ENCODE measurements around the gene SUDS3.
A peak's percentile ranks its signal among the peaks of the same experiment; 100 is the strongest.

Gene SUDS3

DNA sequence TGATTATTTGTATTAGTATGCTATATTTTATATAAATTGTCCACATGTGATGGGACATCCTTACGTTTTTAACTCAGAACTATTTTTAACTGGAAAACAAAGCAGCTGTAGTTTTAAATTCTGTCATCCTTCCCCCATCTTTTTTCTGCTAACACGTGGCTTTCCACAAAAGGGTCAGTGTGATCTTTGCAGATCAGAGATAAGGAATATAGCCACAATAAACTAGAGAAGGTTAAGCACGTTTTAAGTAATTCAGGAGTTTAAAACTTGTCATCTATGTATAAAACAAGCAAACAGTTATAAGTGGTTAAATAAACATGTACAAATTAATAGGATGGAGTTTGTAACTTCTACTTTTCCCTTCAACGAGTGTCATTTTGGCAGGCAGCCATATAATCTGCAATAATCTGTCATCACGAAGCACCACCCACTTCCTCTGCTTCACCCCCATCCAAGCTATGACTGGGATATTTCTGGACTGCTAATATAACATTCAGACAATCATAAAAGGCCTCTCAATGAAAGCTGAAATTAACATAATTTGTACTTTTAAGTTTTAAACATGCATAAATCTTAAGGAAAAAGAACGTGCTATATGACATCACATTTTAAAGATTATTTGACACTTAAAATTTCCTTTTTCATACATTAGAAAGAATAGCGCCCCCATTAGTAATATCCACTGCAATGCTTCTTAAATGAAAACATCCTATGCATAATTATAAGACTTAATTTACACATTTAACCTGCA is 18.9 kb upstream of the SUDS3 start:
- DNase-seq, result peak; percentile 17

- DNase-seq, result no peak
Measured at GRCh38 chr12:118358008-118358359, 18.4 kb upstream of the SUDS3 start.

GRCh38 chr12:118358612-118359540 is 17.5 kb upstream of the SUDS3 start:
- DNase-seq, result no peak

GRCh38 chr12:118359541-118359915 is 16.8 kb upstream of the SUDS3 start:
- no peak for DNase-seq

DNA sequence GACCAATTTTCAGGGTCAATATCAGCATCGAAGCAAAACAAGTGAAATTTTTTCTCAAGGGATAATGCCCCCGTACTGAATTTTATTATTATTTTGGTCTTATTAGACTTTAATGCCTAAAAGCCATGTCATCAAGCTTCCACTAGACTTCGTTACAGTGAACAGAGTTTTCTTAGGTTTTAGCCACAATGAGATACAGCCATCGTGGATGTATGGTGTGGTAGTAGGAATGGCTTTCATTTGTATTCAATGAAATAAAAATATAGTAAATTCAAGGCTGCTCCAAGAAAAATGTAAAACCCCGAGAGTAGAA is 15.3 kb upstream of the SUDS3 start:
- no peak for DNase-seq

DNA sequence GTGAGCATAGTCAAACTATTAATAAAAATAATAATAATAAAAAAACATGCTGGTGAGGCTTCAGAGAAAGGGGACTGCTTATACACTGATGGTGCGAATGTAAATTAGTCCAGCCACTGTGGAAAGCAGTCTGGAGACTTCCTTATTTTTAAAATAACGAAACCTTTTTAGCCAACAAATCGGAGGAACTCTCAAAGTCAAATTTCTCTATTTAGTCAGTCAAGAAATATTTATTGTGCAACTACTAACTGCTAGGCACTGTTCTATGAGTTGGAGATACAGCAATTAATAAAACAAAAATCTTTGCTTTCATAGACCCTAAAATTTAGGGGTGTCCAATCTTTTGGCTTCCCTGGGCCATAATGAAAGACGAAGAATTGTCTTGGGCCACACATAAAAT is 14.5 kb upstream of the SUDS3 start:
- DNase-seq, result no peak

DNA sequence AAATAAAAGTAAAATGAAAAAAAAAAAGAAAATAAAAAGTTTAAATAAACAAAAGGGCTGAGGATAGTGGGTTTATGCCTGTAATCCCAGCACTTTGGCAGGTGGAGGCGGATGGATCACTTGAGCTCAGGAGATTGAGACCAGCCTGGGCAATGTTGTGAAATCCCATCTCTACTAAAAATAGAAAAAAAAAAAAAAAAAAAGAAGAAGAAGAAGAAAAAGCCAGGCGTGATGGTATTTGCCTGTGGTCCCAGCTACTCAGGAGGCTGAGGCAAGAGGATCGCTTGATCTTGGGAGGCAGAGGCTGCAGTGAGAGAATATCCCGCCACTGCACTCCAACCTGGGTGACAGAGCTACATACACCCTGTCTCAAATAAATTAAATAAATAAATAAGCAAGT is 7.5 kb upstream of the SUDS3 start:
- no peak for DNase-seq

GRCh38 chr12:118370601-118371000 is 5.8 kb upstream of the SUDS3 start:
- DNase-seq, result peak; percentile 53

DNA sequence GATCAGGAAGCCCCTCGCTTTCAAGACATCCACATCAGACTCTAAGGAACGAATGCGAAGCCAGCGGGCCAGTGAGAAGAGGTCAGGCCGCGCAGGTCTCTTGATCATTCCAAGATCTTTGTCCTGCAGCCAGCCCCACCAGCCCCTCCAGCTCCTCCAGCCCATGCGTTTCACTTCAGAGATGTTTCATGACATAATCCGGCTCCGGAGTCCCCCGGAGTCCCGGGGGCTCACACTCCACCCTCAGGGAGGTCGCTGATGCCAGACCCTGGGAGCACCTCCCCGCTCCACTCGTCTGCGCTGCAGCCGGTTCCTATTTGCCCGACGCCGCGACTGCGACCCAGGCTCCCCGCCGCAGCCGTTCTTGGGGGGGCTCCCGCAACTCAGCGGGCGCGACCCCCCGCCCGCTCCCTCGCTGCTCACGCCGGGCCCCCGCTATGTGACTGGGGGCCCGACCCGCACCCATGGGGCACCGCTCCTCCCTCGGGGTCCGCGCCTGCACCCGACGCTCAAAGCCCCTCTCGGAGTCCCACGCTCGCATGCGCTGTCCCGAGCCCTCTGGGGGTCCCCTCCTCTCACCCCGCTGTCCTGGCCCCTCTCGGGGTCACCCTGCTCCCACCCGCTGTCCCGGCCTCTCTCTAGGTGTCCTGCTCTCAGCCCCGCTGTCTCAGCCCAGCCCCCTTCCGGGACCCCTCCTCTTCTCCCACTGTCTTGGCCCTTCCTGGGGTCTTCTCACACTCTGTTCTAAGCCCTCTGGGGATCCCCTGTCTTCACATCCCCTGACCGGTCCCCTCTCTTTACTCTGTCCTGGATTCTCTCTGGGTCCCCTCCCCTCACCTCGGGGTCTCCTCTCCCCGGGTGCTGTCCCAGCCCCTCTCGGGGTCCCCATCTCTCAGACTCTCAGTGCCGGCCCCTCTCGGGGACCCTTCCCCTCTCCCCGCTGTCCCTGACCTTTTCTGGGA is 4.8 kb upstream of the SUDS3 start:
- DNase-seq, result peak; percentile 54

DNA sequence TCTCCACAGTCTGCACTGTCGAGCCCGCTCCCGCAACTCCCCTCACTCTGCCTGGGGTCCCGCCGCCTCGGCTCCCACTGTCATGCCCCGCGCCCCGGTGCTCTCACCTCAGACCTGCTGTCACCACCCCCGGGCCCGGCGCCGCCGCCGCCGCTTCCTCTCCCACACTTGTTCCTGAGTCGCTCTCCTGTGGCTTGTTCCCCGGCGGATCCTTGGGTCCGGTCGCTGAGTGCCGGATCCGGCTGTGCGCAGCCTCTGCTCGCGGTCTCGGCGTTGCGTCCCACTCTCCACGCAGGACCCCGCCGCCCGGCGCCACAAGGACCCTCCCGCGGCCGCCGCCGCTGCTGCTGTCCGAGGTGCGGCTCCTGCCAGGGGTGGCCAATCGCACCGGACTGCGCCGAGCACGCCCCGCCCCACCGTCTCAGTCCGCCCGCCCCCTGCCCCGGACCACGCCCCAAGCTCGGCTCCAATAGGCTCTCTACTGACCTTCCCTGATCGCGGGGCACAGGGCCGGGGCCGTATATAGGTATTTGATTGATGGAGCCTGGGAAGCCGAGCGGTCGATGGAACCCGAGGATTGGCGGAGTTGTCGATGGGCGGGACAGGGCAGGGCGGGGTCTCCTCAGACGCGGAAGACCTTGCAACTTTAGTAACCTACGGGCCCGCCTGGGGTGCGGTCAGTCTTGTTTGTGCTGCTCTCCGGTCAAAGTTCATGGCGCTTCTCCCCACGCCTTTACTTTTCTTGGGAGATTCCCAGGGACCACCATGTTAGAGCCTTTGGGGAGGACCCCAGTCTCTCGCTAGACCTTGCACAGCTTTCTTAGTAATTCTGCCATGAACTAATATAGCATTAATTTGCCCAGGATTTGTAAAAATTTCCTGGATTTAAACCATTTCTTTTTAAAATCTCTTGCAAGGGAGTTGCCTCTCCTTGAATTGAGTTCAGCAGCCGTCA is 3.5 kb upstream of the SUDS3 start, which contains the start of gene TAOK3:
Gene TAOK3 (minus strand): TSS at position 367 of the 955 bp plus-strand sequence. CDS start 117,340 bp downstream, outside the sequence.
- peak; percentile 99 for DNase-seq

DNA sequence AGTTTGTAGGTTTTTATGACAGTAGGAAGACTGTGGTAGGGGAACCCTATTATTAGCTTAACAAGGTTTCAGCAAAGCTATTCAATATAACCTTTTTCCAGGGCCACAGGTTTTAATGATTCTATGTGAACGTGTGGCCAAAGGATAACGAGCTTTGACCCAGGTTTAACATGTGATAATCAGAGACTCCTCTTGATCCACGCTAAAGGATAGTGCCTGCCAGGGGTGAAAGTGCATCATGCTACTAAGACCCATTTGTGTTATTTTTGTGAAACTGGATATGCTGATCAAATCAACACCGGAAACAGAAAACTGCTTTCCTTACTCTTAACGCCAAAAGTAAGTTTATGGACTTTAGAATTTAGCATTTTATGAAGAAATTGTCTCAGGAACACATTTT is 2.7 kb upstream of the SUDS3 start:
- DNase-seq, result peak; percentile 16

DNA sequence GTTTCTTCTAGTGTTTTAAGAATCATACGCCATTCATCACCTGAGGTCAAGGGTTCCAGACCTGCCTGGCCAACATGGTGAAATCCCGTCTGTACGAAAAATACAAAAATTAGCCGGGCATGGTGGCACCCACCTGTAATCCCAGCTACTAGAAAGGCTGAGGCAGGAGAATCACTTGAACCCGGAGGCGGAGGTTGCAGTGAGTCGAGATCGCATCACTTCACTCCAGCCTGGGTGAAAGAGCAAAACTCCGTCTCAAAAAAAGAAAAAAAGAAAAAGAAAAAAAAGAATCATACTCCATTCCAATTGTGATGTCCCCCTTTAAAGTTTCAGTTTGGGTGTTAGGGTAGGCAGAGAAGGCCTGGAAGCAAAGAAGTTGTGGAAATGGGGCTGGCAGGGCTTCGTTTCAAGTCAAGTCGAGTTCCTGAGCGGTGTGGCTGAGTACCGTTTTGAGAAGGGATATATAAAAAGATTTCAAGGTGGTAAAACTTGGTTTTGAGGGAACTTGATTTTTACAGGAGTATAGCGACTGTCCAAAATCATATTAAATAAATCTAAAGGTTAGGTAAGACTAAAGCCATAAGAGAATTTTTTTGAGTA is 2.1 kb upstream of the SUDS3 start:
- DNase-seq, result no peak

GRCh38 chr12:118374909-118375308 is 1.4 kb upstream of the SUDS3 start:
- DNase-seq, result no peak

- DNase-seq, result no peak
Measured at GRCh38 chr12:118375348-118375747, 1.0 kb upstream of the SUDS3 start.

- DNase-seq, result peak; percentile 35
Measured at GRCh38 chr12:118377021-118377883, 897 bp downstream of the SUDS3 start.

DNA sequence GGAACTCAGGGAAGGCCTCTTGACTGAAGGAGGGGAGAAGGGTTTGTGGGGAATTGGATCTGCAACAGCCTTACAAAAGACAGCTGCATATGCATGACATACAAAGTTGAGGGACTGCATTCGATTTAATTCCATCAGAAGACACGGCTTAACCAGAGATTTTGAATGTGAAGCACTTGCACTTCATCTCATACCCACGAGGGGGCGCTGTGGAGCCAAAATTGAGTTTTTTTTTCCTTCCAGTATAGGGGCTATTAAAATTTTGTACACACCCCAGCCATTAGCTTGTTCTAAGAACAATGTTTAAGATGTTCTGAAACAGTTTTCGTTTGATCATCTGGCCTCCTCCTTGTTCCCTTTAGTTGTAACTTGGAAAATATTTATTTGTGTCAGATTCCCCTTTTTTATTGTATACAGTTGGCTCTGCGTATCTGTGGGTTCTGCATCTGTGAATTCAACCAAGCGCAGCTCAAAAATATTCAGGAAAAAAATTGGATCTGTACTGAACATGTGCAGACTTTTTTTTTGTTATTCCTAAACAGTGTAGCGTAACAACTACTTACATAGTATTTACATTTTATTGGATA is 1.6 kb downstream of the SUDS3 start:
- DNase-seq, result peak; percentile 76

DNA sequence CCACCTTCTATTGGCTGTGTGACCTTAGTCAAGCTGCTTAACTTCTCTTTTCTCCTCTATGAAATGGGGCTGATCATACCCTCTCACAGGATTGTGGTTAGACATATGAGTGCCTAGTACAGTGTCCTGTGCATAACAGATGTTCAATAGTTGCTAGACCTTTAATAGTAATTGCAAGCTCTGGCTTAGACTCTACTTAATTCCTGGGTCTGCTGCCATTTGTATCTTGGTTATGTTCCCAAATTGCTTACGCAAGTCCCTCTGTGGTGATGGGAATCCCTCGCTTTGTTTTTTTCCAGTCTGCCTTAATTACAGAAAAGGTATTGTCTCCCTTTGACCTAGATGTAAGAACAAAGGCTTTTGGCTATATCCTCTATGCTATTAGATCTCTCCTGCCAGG is 15.1 kb downstream of the SUDS3 start:
- DNase-seq, result no peak

DNA sequence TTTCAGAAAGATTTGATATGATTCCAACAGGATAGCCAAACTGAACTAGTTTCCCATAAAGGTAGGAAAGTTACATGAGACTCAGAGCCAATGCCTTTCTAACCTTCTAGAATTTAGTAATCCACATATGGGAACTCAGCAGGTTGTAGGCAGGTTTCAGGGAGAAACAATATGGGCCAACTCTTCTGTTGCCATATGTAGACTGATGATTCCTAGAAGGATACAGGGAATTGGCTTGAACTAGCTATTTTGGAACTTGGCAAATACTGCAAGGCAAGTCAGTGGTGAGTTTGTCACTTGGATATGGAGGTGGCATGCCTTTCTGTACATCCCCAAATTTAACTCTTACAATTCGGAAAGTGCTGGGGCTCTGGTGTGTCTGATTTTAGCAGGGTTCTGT is 15.5 kb downstream of the SUDS3 start:
- no peak for DNase-seq

DNA sequence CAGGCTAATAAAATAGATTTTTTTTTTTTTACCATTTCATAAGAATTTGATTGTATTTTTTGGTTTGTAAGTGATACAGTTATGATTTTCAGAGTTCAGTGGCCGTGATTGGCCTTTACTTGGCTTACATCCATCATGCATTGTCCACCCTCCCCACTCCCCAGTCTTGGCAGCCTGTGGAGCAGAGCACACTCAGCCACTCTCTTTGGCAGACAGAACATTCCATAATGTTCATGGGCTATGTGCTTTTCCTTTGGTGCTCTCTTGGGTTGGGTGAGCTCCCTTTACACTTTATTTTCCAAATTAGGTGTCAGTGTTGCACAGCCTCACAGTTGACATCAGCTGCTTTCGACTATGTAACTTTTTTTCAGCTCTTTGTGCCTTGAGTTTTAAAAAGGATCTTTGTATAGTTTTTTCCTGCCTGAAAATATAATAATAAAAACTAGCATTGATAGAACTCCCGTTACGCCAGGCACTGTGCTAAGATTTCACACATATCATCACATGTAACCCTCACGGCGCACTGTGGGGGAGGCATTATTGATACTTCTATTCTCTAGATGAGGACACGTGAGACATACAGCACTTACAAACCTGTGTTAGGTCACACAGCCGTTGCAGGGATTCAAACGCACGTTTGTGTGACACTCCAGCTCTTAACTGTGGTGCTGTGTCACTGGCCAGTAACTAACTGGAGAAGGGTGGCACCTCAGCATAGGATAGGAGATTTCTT is 21.5 kb downstream of the SUDS3 start:
- no peak for DNase-seq

Data from NCI-H82 (cell line).